IPS-20b (cell line): ENCODE measurements around the gene CACNG7.

ENCODE experiments used
- H3K27ac ChIP-seq: one replicate; pipeline ENCODE4 v1.5.1; 2013; ENCODE audit warnings: low read length
- H3K27me3 ChIP-seq: 2 replicates; pipeline ENCODE4 v1.6.1; 2013; ENCODE audit warnings: mild to moderate bottlenecking, low read length, inconsistent platforms; ENCODE audit not compliant: insufficient read depth
- H3K36me3 ChIP-seq: 2 replicates; pipeline ENCODE4 v1.6.1; 2013; ENCODE audit warnings: low read depth, mild to moderate bottlenecking, inconsistent platforms, low read length, moderate library complexity; ENCODE audit not compliant: insufficient read depth
- H3K4me1 ChIP-seq: 2 replicates; pipeline ENCODE4 v1.6.1; 2013; ENCODE audit warnings: mild to moderate bottlenecking, control low read depth, inconsistent platforms, low read length, moderate library complexity; ENCODE audit not compliant: insufficient read depth
- H3K4me3 ChIP-seq: 2 replicates; pipeline ENCODE4 v1.5.1; 2013; ENCODE audit warnings: mild to moderate bottlenecking, low read length, inconsistent platforms
- H3K9ac ChIP-seq: 2 replicates; pipeline ENCODE4 v1.6.1; 2013; ENCODE audit warnings: low read depth, mild to moderate bottlenecking, inconsistent platforms, low read length, moderate library complexity
- H3K9me3 ChIP-seq: 2 replicates; pipeline ENCODE4 v1.6.1; 2013; ENCODE audit warnings: mild to moderate bottlenecking, low read depth, low read length, inconsistent platforms; ENCODE audit not compliant: insufficient read depth

CACNG7 gene

DNA sequence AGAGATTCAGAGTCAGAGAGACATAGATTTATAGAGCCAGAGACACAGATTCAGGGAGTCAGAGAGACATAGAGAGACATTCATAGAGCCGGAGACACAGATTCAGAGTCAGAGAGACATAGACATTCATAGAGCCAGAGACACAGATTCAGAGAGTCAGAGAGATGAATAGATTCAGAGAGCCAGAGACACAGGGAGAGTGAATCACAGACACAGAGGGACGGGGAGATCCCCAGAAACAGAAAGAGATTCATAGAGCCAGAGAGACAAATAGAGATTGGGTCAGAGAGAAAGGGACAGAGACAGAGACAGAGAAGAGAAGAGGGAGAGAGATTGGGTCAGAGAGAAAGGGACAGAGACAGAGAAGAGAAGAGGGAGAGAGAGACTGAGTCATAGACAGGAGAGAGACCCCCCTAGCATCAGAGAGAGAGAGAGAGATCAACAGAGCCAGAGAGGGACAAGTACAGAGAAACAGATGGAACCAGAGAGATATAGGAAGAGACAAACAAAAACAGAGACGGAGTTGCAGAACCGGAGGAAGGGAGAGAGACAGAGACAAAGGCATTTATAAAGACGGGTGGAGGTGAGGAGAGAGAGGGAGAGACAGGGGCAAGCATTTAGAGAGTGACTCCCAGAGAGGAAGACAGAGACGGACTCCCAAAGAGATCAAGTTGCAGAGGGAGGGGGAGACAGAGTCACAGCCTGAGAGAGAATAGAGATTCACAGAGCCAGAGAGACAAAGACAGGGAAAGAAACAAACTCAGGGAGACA lies 28.2 kb upstream of the CACNG7 start:
- Histone ChIP-seq H3K4me1 (peaks cover 24% of the 10 kb centered on the region), H3K4me3 (peak overlapping the region; percentile 68), H3K27ac (no peak overlapping the region), H3K9me3 (no peaks in the 10 kb centered on the region), H3K36me3 (peaks cover 6% of the 10 kb centered on the region; the same call in 1 of the 2 replicates), H3K9ac (no peak overlapping the region), H3K27me3 (peaks cover 52% of the 10 kb centered on the region)

DNA sequence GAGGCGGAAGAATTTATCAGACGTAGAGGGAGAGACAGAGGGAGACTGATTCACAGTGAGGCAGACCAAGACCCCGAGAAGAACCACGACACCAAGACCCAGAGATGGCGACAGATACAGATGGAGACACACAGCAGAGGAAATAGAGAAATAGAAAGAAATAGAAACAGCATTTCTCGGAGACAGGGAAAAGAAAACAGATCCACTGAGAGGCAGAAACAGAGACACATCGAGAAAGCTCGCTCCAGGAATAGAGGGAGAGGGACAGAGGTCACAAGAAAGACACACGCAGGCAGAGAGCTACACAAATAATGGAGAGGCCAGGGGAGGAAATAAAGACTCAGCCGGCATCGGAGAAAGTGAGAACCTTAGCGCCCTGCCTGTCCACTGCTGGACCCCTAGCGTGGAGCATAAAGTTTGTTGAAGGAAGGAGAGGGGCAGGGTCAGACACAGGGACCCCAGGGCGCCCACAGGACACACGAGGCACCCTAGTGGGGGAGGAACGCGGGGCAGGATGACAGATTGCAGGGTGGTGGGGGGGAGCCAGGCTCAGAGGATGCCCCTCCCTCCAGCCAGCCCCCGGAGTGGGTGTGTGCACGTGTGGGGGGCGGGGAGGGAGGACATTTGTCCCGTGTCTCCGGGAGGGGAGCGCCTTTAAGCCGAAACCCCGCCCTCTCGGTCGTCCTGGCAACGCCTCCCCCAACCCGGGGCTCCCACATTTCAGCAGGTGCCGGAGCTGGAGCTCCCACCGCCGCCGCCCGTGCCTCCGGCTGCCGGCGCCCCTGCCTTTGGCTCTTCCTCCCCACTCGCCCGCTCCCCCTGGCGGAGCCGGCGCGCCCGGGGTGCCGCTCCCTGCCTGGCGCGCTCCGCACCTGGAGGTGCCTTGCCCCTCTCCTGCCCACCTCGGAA lies 27.3 kb upstream of the CACNG7 start, which contains the start of gene PRKCG:
PRKCG (plus strand) TSS at position 716 of the 909 bp plus-strand sequence. CDS start 298 bp downstream, outside the sequence.
- no peaks in the 10 kb centered on the region for H3K9me3 ChIP-seq
- H3K36me3 ChIP-seq, result no peaks in the 10 kb centered on the region
- H3K27me3 ChIP-seq, result peaks cover 52% of the 10 kb centered on the region
- peak within 1 kb of the TSS; percentile 68 for H3K4me3 ChIP-seq
- no peak within 1 kb of the TSS for H3K27ac ChIP-seq
- H3K9ac ChIP-seq, result peak within 1 kb of the TSS; percentile 57
- H3K4me1 ChIP-seq, result peaks cover 24% of the 10 kb centered on the region

- Histone ChIP-seq H3K27me3 (peaks cover 52% of the 10 kb centered on the region), H3K9ac (peak overlapping the region; percentile 53), H3K4me1 (peaks cover 24% of the 10 kb centered on the region), H3K4me3 (peak overlapping the region; percentile 68), H3K36me3 (no peaks in the 10 kb centered on the region), H3K9me3 (no peaks in the 10 kb centered on the region), H3K27ac (no peak overlapping the region)
These were observed 26.6 kb upstream of the CACNG7 start for GRCh38 chr19:53882391-53883050.

DNA sequence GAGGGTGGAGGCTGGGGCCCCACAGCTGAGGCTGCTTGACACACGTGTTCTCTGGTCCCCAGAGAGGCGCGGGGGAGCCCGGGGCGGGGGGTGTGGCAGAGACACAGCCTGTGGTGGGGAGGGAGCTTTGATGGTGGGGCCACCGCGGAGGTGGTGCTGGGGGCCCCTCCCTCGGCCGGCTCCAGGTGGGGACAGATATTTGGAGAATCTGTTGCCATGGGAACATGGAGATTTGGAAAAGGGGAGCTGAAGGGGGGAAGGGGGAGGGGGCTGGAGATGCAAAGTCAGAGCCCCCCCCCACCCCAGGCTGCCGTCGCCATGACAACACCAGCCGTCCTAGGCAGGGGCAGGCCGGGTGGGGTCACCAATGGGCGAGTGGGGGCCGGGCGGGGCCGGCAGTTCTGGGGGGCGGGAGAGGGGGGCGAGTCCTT lies 25.8 kb upstream of the CACNG7 start:
- H3K9ac ChIP-seq, result no peak overlapping the region
- peak overlapping the region; percentile 68; the same call in 1 of the 2 replicates for H3K4me3 ChIP-seq
- no peak overlapping the region for H3K27ac ChIP-seq
- H3K4me1 ChIP-seq, result peaks cover 24% of the 10 kb centered on the region
- peaks cover 52% of the 10 kb centered on the region for H3K27me3 ChIP-seq
- no peaks in the 10 kb centered on the region for H3K36me3 ChIP-seq
- H3K9me3 ChIP-seq, result no peaks in the 10 kb centered on the region

DNA sequence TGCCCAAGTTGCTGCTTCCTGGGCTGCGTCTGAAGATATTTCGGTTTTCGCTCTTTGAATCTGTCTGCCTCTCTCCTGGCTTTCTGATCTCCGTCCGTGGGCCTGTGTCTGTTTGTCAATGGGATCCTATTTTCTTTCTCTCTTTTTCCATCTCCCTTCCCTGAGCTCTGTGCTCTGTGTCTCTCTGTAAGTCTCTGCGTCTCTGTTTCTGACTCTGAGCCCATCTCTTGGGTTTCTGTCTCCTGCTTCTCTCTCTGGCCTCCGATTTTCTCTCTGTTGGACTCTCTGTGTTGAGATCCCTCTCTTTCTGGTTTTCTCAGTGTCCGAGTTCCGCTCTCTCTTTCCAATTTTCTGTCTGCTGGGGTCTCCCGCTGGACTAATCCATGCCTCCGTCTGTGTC lies 25.3 kb upstream of the CACNG7 start:
- Histone ChIP-seq H3K4me3 (peak overlapping the region; percentile 68), H3K9me3 (no peaks in the 10 kb centered on the region), H3K27ac (no peak overlapping the region), H3K9ac (no peak overlapping the region; the same call in 1 of the 2 replicates), H3K36me3 (no peaks in the 10 kb centered on the region), H3K27me3 (peaks cover 52% of the 10 kb centered on the region), H3K4me1 (peaks cover 23% of the 10 kb centered on the region)

DNA sequence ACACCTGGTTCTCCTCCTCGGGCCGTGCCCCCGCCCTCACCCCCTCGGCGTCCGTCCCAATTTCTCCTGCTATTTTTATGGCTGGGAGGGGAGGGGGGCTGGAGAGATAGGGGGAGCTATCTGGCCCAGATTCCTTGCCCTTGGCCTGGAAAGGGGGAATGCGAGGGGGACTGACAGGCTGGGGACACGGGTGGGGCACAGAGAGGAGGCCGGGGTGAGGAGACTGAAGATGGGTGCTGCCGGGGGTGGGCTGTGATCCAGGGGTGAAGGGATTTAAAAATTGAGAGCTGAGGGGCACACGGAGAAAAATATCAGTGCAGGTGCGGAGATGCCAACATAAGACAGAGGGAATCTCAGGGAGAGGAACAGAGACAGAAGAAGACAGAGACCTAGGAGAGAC lies 24.8 kb upstream of the CACNG7 start:
- Histone ChIP-seq H3K27me3 (peaks cover 52% of the 10 kb centered on the region), H3K4me3 (peak overlapping the region; percentile 68; the same call in 1 of the 2 replicates), H3K9me3 (no peaks in the 10 kb centered on the region), H3K4me1 (peaks cover 21% of the 10 kb centered on the region), H3K27ac (no peak overlapping the region), H3K36me3 (no peaks in the 10 kb centered on the region), H3K9ac (no peak overlapping the region; the same call in 1 of the 2 replicates)

GRCh38 chr19:53885036-53885435 lies 24.0 kb upstream of the CACNG7 start:
- Histone ChIP-seq H3K4me3 (no peak overlapping the region), H3K27ac (no peak overlapping the region), H3K9ac (no peak overlapping the region), H3K4me1 (peaks cover 17% of the 10 kb centered on the region), H3K27me3 (peaks cover 47% of the 10 kb centered on the region), H3K36me3 (no peaks in the 10 kb centered on the region), H3K9me3 (no peaks in the 10 kb centered on the region)

GRCh38 chr19:53892301-53892980 lies 16.6 kb upstream of the CACNG7 start:
- Histone ChIP-seq H3K27me3 (peaks cover 7% of the 10 kb centered on the region; the same call in 1 of the 2 replicates), H3K9ac (no peak overlapping the region), H3K4me1 (no peaks in the 10 kb centered on the region; the same call in 1 of the 2 replicates), H3K36me3 (no peaks in the 10 kb centered on the region), H3K4me3 (no peak overlapping the region), H3K27ac (no peak overlapping the region), H3K9me3 (no peaks in the 10 kb centered on the region)

- H3K36me3 ChIP-seq, result no peaks in the 10 kb centered on the region
- no peaks in the 10 kb centered on the region; the same call in 1 of the 2 replicates for H3K4me1 ChIP-seq
- H3K27me3 ChIP-seq, result peaks cover 13% of the 10 kb centered on the region; the same call in 1 of the 2 replicates
- H3K4me3 ChIP-seq, result no peak overlapping the region
- no peaks in the 10 kb centered on the region for H3K9me3 ChIP-seq
- H3K9ac ChIP-seq, result no peak overlapping the region
- H3K27ac ChIP-seq, result no peak overlapping the region
These were observed 16.1 kb upstream of the CACNG7 start for GRCh38 chr19:53892981-53893325.

GRCh38 chr19:53894707-53895106 lies 14.4 kb upstream of the CACNG7 start:
- no peaks in the 10 kb centered on the region for H3K4me1 ChIP-seq
- H3K9ac ChIP-seq, result no peak overlapping the region
- H3K27me3 ChIP-seq, result peaks cover 18% of the 10 kb centered on the region
- no peak overlapping the region for H3K27ac ChIP-seq
- no peak overlapping the region for H3K4me3 ChIP-seq
- H3K36me3 ChIP-seq, result no peaks in the 10 kb centered on the region
- no peaks in the 10 kb centered on the region for H3K9me3 ChIP-seq

- H3K27ac ChIP-seq, result no peak overlapping the region
- no peaks in the 10 kb centered on the region for H3K36me3 ChIP-seq
- no peaks in the 10 kb centered on the region for H3K9me3 ChIP-seq
- H3K4me1 ChIP-seq, result no peaks in the 10 kb centered on the region
- H3K9ac ChIP-seq, result no peak overlapping the region
- H3K4me3 ChIP-seq, result no peak overlapping the region
- peaks cover 18% of the 10 kb centered on the region for H3K27me3 ChIP-seq
These were observed 12.4 kb upstream of the CACNG7 start for GRCh38 chr19:53896682-53897081.
